TTC549 (cell line): ENCODE results near the gene DAPK2.

ENCODE experiments used
- FAIRE-seq: peaks from 2 replicates; lab custom pipeline; 2012; peaks lifted over from hg19 to GRCh38; lab: Jason Lieb, UNC

The DAPK2 gene

GRCh38 chr15:63996794-63997357 lies 49.4 kb downstream of the DAPK2 start:
- no peak for FAIRE-seq

GRCh38 chr15:63995789-63996188 lies 50.5 kb downstream of the DAPK2 start:
- FAIRE-seq = no peak

GRCh38 chr15:63994073-63994600 lies 52.1 kb downstream of the DAPK2 start:
- FAIRE-seq = no peak

GRCh38 chr15:63992300-63992699 lies 54.0 kb downstream of the DAPK2 start:
- FAIRE-seq = no peak

GRCh38 chr15:63991706-63992105 lies 54.6 kb downstream of the DAPK2 start:
- no peak for FAIRE-seq

GRCh38 chr15:63990454-63990853 lies 55.8 kb downstream of the DAPK2 start:
- FAIRE-seq = no peak

GRCh38 chr15:63987796-63988378 lies 58.4 kb downstream of the DAPK2 start:
- FAIRE-seq = no peak

- FAIRE-seq = no peak
Observed at GRCh38 chr15:63986751-63987341, 59.4 kb downstream of the DAPK2 start.

- FAIRE-seq = no peak
Observed at GRCh38 chr15:63986185-63986680, 60.1 kb downstream of the DAPK2 start.

- FAIRE-seq = no peak
Observed at GRCh38 chr15:63985221-63986184, 60.8 kb downstream of the DAPK2 start.

- FAIRE-seq = no peak
Observed at GRCh38 chr15:63984331-63984730, 62.0 kb downstream of the DAPK2 start.

- no peak for FAIRE-seq
Observed at GRCh38 chr15:63983061-63983711, 63.1 kb downstream of the DAPK2 start.

- no peak for FAIRE-seq
Observed at GRCh38 chr15:63982381-63982854, 63.9 kb downstream of the DAPK2 start.

GRCh38 chr15:63981596-63982320 lies 64.5 kb downstream of the DAPK2 start:
- no peak for FAIRE-seq

GRCh38 chr15:63979262-63979793 lies 67.0 kb downstream of the DAPK2 start:
- FAIRE-seq = no peak

- no peak for FAIRE-seq
Observed at GRCh38 chr15:63978511-63979261, 67.6 kb downstream of the DAPK2 start.

- FAIRE-seq = no peak
Observed at GRCh38 chr15:63977119-63977518, 69.2 kb downstream of the DAPK2 start.

GRCh38 chr15:63974021-63974420 lies 72.3 kb downstream of the DAPK2 start:
- no peak for FAIRE-seq

GRCh38 chr15:63973212-63974009 lies 72.9 kb downstream of the DAPK2 start:
- FAIRE-seq = no peak
